K562 (cell line): ENCODE measurements around the gene PIGX. TPM values are rescaled to one million over a fixed set of nuclear protein-coding genes. Genes with fewer than 3 reads are reported as not detected.
A peak's percentile ranks its signal among the peaks of the same experiment; 100 is the strongest.

ENCODE experiments used
- CGGBP1 ChIP-seq: fragments of 250-450 bp; sonication (Bioruptor Pico); IDR thresholded peaks from 2 replicates; pipeline ENCODE4 v1.9.0; 2021; ENCODE audit warnings: mild to moderate bottlenecking
- CSDE1 ChIP-seq, 2 experiments: fragments of 450-650 bp; IDR thresholded peaks; 2 replicates each; pipeline ENCODE4 v1.6.1; 2016; ENCODE audit warnings: mild to moderate bottlenecking in 1 of 2
- CUX1 ChIP-seq: fragments of 200-800 bp; sonication (Bioruptor generic); IDR thresholded peaks from 2 replicates; pipeline ENCODE4 v1.6.1; 2016; ENCODE audit warnings: missing genetic modification characterization, missing compliant biosample characterization
- FOSL1 ChIP-seq: fragments of 200-800 bp; sonication (Bioruptor generic); conservative IDR thresholded peaks from 2 replicates; pipeline ENCODE4 v1.6.1; 2016; ENCODE audit warnings: missing genetic modification characterization, missing compliant biosample characterization
- ILF3 ChIP-seq: fragments of 450-650 bp; IDR thresholded peaks from 2 replicates; pipeline ENCODE4 v1.6.1; 2018; ENCODE audit warnings: antibody characterized with exemption, mild to moderate bottlenecking, moderate library complexity, borderline replicate concordance
- KDM2B ChIP-seq: fragments of 250-450 bp; sonication (Bioruptor Pico); IDR thresholded peaks from 2 replicates; pipeline ENCODE4 v1.8.0; 2021; ENCODE audit warnings: mild to moderate bottlenecking, moderate library complexity
- MLX ChIP-seq, 2 experiments: fragments of 450-650 bp in 1 of 2; sonication (generic) in 1 of 2; formaldehyde crosslinking; conservative IDR thresholded peaks; 2 replicates each; pipeline versions ENCODE4 v1.4.0 to v1.8.1; 2020 to 2022; ENCODE audit warnings: mild to moderate bottlenecking in 1 of 2, missing genetic modification reagents in 1 of 2
- POLR2H ChIP-seq: IDR thresholded peaks from 2 replicates; pipeline ENCODE4 v1.6.1; 2016; ENCODE audit warnings: missing genetic modification characterization, low read depth, mild to moderate bottlenecking, control low read depth, missing compliant biosample characterization, moderate library complexity
- PTTG1 ChIP-seq: fragments of 450-650 bp; IDR thresholded peaks from 2 replicates; pipeline ENCODE4 v1.6.1; 2016; ENCODE audit warnings: low read depth, mild to moderate bottlenecking, missing genetic modification characterization, missing compliant biosample characterization
- RBBP5 ChIP-seq: fragments of 200-600 bp; sonication (generic); IDR thresholded peaks from 2 replicates; pipeline ENCODE4 v1.6.1; 2012; ENCODE audit warnings: borderline replicate concordance, mild to moderate bottlenecking, low read length, control low read depth, inconsistent platforms; ENCODE audit not compliant: insufficient read depth, poor library complexity, severe bottlenecking
- SIN3B ChIP-seq: fragments of 450-650 bp; IDR thresholded peaks from 2 replicates; pipeline ENCODE4 v1.6.1; 2017; ENCODE audit warnings: low read depth, mild to moderate bottlenecking, moderate library complexity
- TBL1XR1 ChIP-seq, 2 experiments: IDR thresholded peaks; 2 replicates each; pipeline ENCODE4 v1.6.1; 2012; ENCODE audit warnings: improper control_type of control experiment in 2 of 2, low read length in 2 of 2, mild to moderate bottlenecking in 1 of 2
- THAP12 ChIP-seq: fragments of 250-450 bp; sonication (Bioruptor Pico); IDR thresholded peaks from 2 replicates; pipeline ENCODE4 v1.9.0; 2021; ENCODE audit warnings: mild to moderate bottlenecking, inconsistent platforms
- ZNF124 ChIP-seq: sonication (generic); formaldehyde crosslinking; IDR thresholded peaks from 2 replicates; pipeline ENCODE4 v1.8.1; 2022; ENCODE audit warnings: missing genetic modification reagents
- ZNF668 ChIP-seq: fragments of 250-450 bp; sonication (Bioruptor Pico); IDR thresholded peaks from 2 replicates; pipeline ENCODE4 v1.8.0; 2022; ENCODE audit warnings: mild to moderate bottlenecking, inconsistent platforms
- ZNF740 ChIP-seq, 3 experiments: fragments of 200-800 bp in 1 of 3; sonication (Bioruptor generic) in 1 of 3; sonication (generic) in 1 of 3; formaldehyde crosslinking in 1 of 3; IDR thresholded peaks; 2 replicates each; pipeline versions ENCODE4 v1.6.1 to v1.8.0; 2016 to 2022; ENCODE audit warnings: mild to moderate bottlenecking in 2 of 3, missing compliant biosample characterization in 2 of 3, missing genetic modification characterization in 2 of 3, missing genetic modification reagents in 1 of 3
- polyA plus RNA-seq, 8 experiments: library from polyadenylated mRNA; depleted of rRNA in 4 of 8; stranded (reverse) in 5 of 8; unstranded in 3 of 8; fragments of >200 nt; fragmentation: Nextera tagmentation in 2 of 8; fragmentation: Illumina TruSeq in 1 of 8; extraction: Ambion mirVana in 2 of 8; extraction: Trizol in 1 of 8; gene quantifications; 2 replicates each; pipeline versions ENCODE4 v1.2.1 to v1.2.3, GENCODE V29; 2011 to 2014; ENCODE audit warnings: inconsistent platforms in 1 of 8, missing spikeins in 1 of 8
- total RNA-seq, 7 experiments: library from RNA; depleted of rRNA in 6 of 7; stranded (reverse); fragments of >200 nt in 6 of 7; fragmentation: Illumina TruSeq in 2 of 7; extraction: Trizol in 2 of 7; gene quantifications; 2 replicates each; pipeline versions ENCODE4 v1.2.1 to v1.2.3, GENCODE V29; 2011 to 2021; ENCODE audit warnings: low replicate concordance in 1 of 7

The PIGX gene
- total and polyA plus RNA-seq, 9 of the 15 experiments (the other 6 are each of a cell fraction or from before 2014, with no cell fraction given): 3.7 to 36.3 (median 26.9) TPM

GRCh38 chr3:196711838-196712513 lies at the start of gene PIGX, which contains the start of gene CEP19 (continued):
- TF ChIP-seq CUX1 (no peak), MLX (CRISPR knock-in tag; conservative IDR thresholded peaks at IDR 0.05) (no peak), CGGBP1 (no peak), RBBP5 (peak; percentile 89), KDM2B (CRISPR knock-in tag) (0 out of 2 replicates have a peak, but pooled peaks have one; percentile 33), CSDE1 (IDR thresholded peaks at IDR 0.05) (no peak), THAP12 (CRISPR knock-in tag) (peak; percentile 71; the same call in 1 of the 2 replicates), FOSL1 (tag) (0 out of 2 replicates have a peak, but pooled peaks have one; percentile 6), ZNF668 (CRISPR knock-in tag) (no peak), ZNF124 (CRISPR knock-in tag) (no peak), ZNF740 (CRISPR knock-in tag; IDR thresholded peaks at IDR 0.05) (no peak), ZNF740 (tag; IDR thresholded peaks at IDR 0.05) (no peak), ILF3 (0 out of 2 replicates have a peak, but pooled peaks have one; percentile 59), PTTG1 (tag) (no peak), POLR2H (tag) (0 out of 2 replicates have a peak, but pooled peaks have one; percentile 30), TBL1XR1 (IDR thresholded peaks at IDR 0.05; ENCODE audit: low read length in 2 of 2) (peak in 1 of 2 experiments; percentile 18; a peak in 1 of 4 replicates), SIN3B (peak; percentile 63)
